GM10266 (cell line): ENCODE results near the gene KCNK7.

Experiments
- DNase-seq: peaks from one replicate; pipeline ENCODE4 v3.0.0; 2012; ENCODE audit errors: extremely low spot score
- CTCF ChIP-seq: IDR thresholded peaks from 2 replicates; pipeline ENCODE4 v1.5.1; 2012; ENCODE audit warnings: mild to moderate bottlenecking, low read depth; ENCODE audit not compliant: control insufficient read depth, insufficient read depth; ENCODE audit errors: missing control alignments

The KCNK7 gene

GRCh38 chr11:65546217-65546958, 49.2 kb downstream of the KCNK7 start:
- no peak for TF ChIP-seq CTCF
- DNase-seq, result peak; percentile 100

GRCh38 chr11:65545853-65546216, 49.8 kb downstream of the KCNK7 start:
- TF ChIP-seq CTCF, result no peak
- no peak for DNase-seq
